DND-41 (cell line): Measurements from ENCODE around the gene KMT2B.

Experiments
- EZH2 ChIP-seq: IDR thresholded peaks from 3 replicates; pipeline ENCODE4 v1.6.1; 2012; ENCODE audit warnings: borderline replicate concordance, low read depth, mild to moderate bottlenecking, moderate library complexity, low read length, inconsistent platforms; ENCODE audit not compliant: severe bottlenecking
- TF ChIP-seq, protein P1 (sequence below): IDR thresholded peaks from 2 replicates; pipeline ENCODE4 v1.5.1; 2012; ENCODE audit warnings: borderline replicate concordance, low read length, moderate library complexity, mild to moderate bottlenecking; ENCODE audit not compliant: poor library complexity, severe bottlenecking; ENCODE audit errors: extremely low read depth

DNA sequence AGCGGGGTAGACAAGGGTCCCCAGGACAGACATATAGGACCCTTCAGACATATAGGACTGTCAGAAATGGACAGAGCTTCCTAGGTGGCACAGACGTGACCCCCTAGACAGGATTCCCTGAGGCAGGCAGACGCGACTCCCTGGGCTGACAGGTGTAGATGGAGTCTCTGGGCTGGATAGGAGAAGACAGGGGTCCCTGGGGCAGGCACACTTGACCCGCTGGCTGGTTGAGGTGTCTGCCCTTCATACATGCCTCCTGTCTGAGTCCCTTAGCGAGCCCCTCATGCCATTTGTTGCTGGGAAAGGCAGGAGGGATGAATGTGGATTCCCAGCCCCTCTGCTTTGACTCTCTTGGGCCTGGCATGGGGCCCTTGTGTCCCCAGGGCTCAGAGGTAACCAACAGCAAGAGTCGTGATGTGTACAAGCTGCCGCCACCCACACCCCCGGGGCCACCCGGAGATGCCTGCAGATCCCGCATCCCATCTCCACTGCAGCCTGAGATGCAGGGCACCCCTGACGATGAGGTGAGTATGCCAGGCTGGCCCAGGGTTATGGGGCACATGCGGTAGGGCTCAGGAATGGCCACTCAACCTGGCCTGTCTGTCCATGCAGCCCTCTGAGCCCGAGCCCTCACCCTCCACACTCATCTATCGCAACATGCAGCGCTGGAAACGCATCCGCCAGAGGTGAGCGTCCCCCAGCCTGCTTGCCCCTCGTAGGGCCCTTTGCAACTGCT is 36.0 kb downstream of the KMT2B start:
- TF ChIP-seq, protein P1, sequence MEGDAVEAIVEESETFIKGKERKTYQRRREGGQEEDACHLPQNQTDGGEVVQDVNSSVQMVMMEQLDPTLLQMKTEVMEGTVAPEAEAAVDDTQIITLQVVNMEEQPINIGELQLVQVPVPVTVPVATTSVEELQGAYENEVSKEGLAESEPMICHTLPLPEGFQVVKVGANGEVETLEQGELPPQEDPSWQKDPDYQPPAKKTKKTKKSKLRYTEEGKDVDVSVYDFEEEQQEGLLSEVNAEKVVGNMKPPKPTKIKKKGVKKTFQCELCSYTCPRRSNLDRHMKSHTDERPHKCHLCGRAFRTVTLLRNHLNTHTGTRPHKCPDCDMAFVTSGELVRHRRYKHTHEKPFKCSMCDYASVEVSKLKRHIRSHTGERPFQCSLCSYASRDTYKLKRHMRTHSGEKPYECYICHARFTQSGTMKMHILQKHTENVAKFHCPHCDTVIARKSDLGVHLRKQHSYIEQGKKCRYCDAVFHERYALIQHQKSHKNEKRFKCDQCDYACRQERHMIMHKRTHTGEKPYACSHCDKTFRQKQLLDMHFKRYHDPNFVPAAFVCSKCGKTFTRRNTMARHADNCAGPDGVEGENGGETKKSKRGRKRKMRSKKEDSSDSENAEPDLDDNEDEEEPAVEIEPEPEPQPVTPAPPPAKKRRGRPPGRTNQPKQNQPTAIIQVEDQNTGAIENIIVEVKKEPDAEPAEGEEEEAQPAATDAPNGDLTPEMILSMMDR: no peak
- no peak for TF ChIP-seq EZH2
